HEK293 (cell line): ENCODE results near the gene PPP1R12C.

ENCODE experiments used
- CTCF ChIA-PET: fragments of 350-600 bp; formaldehyde crosslinking; extraction: SDS; loops from one replicate; lab custom pipeline; 2021; ENCODE audit warnings: antibody characterized with exemption; lab: Yijun Ruan, JAX
- POLR2A ChIA-PET: fragments of 300-600 bp; formaldehyde crosslinking; extraction: SDS; loops from one replicate; lab custom pipeline; 2020; ENCODE audit warnings: antibody characterized with exemption, inconsistent platforms; lab: Yijun Ruan, JAX
- H3K27ac ChIP-seq: fragments of 200-500 bp; sonication (Bioruptor generic); 2 replicates; pipeline ENCODE4 v1.5.1; 2014; ENCODE audit warnings: low read depth, low read length, control low read depth, inconsistent platforms; ENCODE audit errors: extremely low read depth
- H3K36me3 ChIP-seq, 2 experiments: fragments of 200-500 bp in 1 of 2; sonication (Bioruptor generic) in 1 of 2; 1 replicate in 1 of 2; 2 replicates in 1 of 2; pipeline ENCODE4 v1.5.1; 2014 to 2017; ENCODE audit warnings: inconsistent platforms in 2 of 2, low read length in 2 of 2; ENCODE audit not compliant: control insufficient read depth in 2 of 2, insufficient read depth in 1 of 2
- H3K4me1 ChIP-seq: fragments of 200-500 bp; sonication (Bioruptor generic); 2 replicates; pipeline ENCODE4 v1.5.1; 2014; ENCODE audit warnings: mild to moderate bottlenecking, low read length, inconsistent platforms; ENCODE audit not compliant: control insufficient read depth, insufficient read depth
- H3K4me3 ChIP-seq: 2 replicates; pipeline ENCODE4 v1.5.1; 2011; ENCODE audit warnings: low read depth, mild to moderate bottlenecking, control low read depth, low read length, moderate library complexity
- H3K9me3 ChIP-seq: fragments of 200-500 bp; sonication (Bioruptor generic); 2 replicates; pipeline ENCODE4 v1.5.1; 2014; ENCODE audit warnings: low read depth, low read length, inconsistent platforms; ENCODE audit not compliant: control insufficient read depth, insufficient read depth
- BCL11B ChIP-seq: fragments of 450-650 bp; formaldehyde crosslinking; IDR thresholded peaks from 2 replicates; pipeline ENCODE4 v1.5.1; 2016; ENCODE audit warnings: low read depth, missing biosample characterization, missing genetic modification characterization
- CTCF ChIP-seq: fragments of 450-650 bp; formaldehyde crosslinking; IDR thresholded peaks from 2 replicates; pipeline ENCODE4 v1.5.1; 2016; ENCODE audit warnings: missing biosample characterization, missing genetic modification characterization
- KLF8 ChIP-seq: fragments of 450-650 bp; formaldehyde crosslinking; IDR thresholded peaks from 2 replicates; pipeline ENCODE4 v1.5.1; 2016; ENCODE audit warnings: missing biosample characterization, missing genetic modification characterization
- MEIS1 ChIP-seq: sonication (generic); formaldehyde crosslinking; IDR thresholded peaks from 2 replicates; pipeline ENCODE4 v1.8.1; 2022; ENCODE audit warnings: missing genetic modification reagents, mild to moderate bottlenecking, borderline replicate concordance
- MYNN ChIP-seq: fragments of 450-650 bp; formaldehyde crosslinking; IDR thresholded peaks from 2 replicates; pipeline ENCODE4 v1.5.1; 2016; ENCODE audit warnings: missing biosample characterization, missing genetic modification characterization, borderline replicate concordance
- RBAK ChIP-seq: fragments of 450-650 bp; formaldehyde crosslinking; IDR thresholded peaks from 2 replicates; pipeline ENCODE4 v1.5.1; 2016; ENCODE audit warnings: missing biosample characterization, missing genetic modification characterization
- SCRT2 ChIP-seq: fragments of 450-650 bp; formaldehyde crosslinking; IDR thresholded peaks from 2 replicates; pipeline ENCODE4 v1.5.1; 2016; ENCODE audit warnings: missing biosample characterization, missing genetic modification characterization
- TRIM28 ChIP-seq: IDR thresholded peaks from 2 replicates; pipeline ENCODE4 v1.6.1; 2011; ENCODE audit warnings: low read length, control low read depth, borderline replicate concordance
- ZBTB10 ChIP-seq: fragments of 450-650 bp; formaldehyde crosslinking; IDR thresholded peaks from 2 replicates; pipeline ENCODE4 v1.5.1; 2016; ENCODE audit warnings: missing biosample characterization, missing genetic modification characterization
- ZBTB44 ChIP-seq: fragments of 450-650 bp; IDR thresholded peaks from 2 replicates; pipeline ENCODE4 v1.5.1; 2018; ENCODE audit warnings: missing biosample characterization, mild to moderate bottlenecking, missing genetic modification characterization
- ZBTB49 ChIP-seq: fragments of 450-650 bp; formaldehyde crosslinking; IDR thresholded peaks from 2 replicates; pipeline ENCODE4 v1.5.1; 2016; ENCODE audit warnings: missing biosample characterization, missing genetic modification characterization, low read depth
- ZNF19 ChIP-seq: fragments of 450-650 bp; formaldehyde crosslinking; IDR thresholded peaks from 2 replicates; pipeline ENCODE4; 2016; ENCODE audit warnings: missing biosample characterization, missing genetic modification characterization, low read depth
- ZNF292 ChIP-seq: fragments of 450-650 bp; formaldehyde crosslinking; IDR thresholded peaks from 2 replicates; pipeline ENCODE4 v1.5.1; 2016; ENCODE audit warnings: low read depth, missing biosample characterization, missing genetic modification characterization, borderline replicate concordance
- ZNF362 ChIP-seq: fragments of 450-650 bp; formaldehyde crosslinking; IDR thresholded peaks from 2 replicates; pipeline ENCODE4 v1.5.1; 2016; ENCODE audit warnings: missing biosample characterization, missing genetic modification characterization
- ZNF398 ChIP-seq: fragments of 450-650 bp; formaldehyde crosslinking; IDR thresholded peaks from 2 replicates; pipeline ENCODE4 v1.5.1; 2017; ENCODE audit warnings: missing biosample characterization, missing genetic modification characterization
- ZNF433 ChIP-seq: fragments of 450-650 bp; formaldehyde crosslinking; IDR thresholded peaks from 2 replicates; pipeline ENCODE4 v1.5.1; 2016; ENCODE audit warnings: missing biosample characterization, missing genetic modification characterization, low read depth
- ZNF707 ChIP-seq: fragments of 450-650 bp; formaldehyde crosslinking; IDR thresholded peaks from 2 replicates; pipeline ENCODE4 v1.5.1; 2016; ENCODE audit warnings: missing biosample characterization, missing genetic modification characterization
- ZNF776 ChIP-seq: fragments of 450-650 bp; formaldehyde crosslinking; IDR thresholded peaks from 2 replicates; pipeline ENCODE4 v1.5.0; 2017; ENCODE audit warnings: missing biosample characterization, missing genetic modification characterization, borderline replicate concordance
- ZNF792 ChIP-seq: fragments of 450-650 bp; formaldehyde crosslinking; IDR thresholded peaks from 2 replicates; pipeline ENCODE4 v1.5.1; 2016; ENCODE audit warnings: missing biosample characterization, missing genetic modification characterization

Gene PPP1R12C

GRCh38 chr19:55106591-55106990, 10.8 kb downstream of the PPP1R12C start:
- TF ChIP-seq ZBTB44 (tag by site-specific recombination) (no peak), CTCF (tag by site-specific recombination) (no peak), ZNF433 (tag by site-specific recombination) (no peak), ZBTB10 (tag by site-specific recombination) (no peak), ZNF19 (tag by site-specific recombination) (no peak), ZNF398 (tag by site-specific recombination) (no peak), KLF8 (tag by site-specific recombination) (no peak)
- CTCF ChIA-PET: interaction anchor here (0.9 to 1.8 kb wide), 3 partner anchors 18 to 380 kb away, joined by 3 to 11 read pairs (median 6); no protein-coding TSS in a partner anchor
- Histone ChIP-seq H3K36me3 (peaks cover 15 to 48% of the 10 kb centered on the region in 2 experiments; a peak in 2 of 3 replicates), H3K9me3 (no peaks in the 10 kb centered on the region), H3K4me3 (no peak overlapping the region), H3K27ac (no peak overlapping the region), H3K4me1 (no peaks in the 10 kb centered on the region)
- POLR2A ChIA-PET: interaction anchor here (2.2 kb wide), 1 partner anchor 11 kb away, joined by 11 read pairs; the partner anchor contains the start of gene PPP1R12C

- peaks cover 15 to 48% of the 10 kb centered on the region in 2 experiments; a peak in 2 of 3 replicates for H3K36me3 ChIP-seq
- TF ChIP-seq BCL11B (no peak), SCRT2 (tag by site-specific recombination) (peak; percentile 68)
- no peaks in the 10 kb centered on the region for H3K4me1 ChIP-seq
- POLR2A ChIA-PET: interaction anchor here (1.2 to 2.2 kb wide), 2 partner anchors 12 to 234 kb away, joined by 4 to 11 read pairs; partner anchors contain the start of genes KMT5C and PPP1R12C
- no peak overlapping the region for H3K4me3 ChIP-seq
- CTCF ChIA-PET: interaction anchor here (0.6 to 1.8 kb wide), 3 partner anchors 17 to 197 kb away, joined by 3 to 11 read pairs (median 7); no protein-coding TSS in a partner anchor
- no peak overlapping the region for H3K27ac ChIP-seq
- H3K9me3 ChIP-seq: no peaks in the 10 kb centered on the region
Measured at GRCh38 chr19:55105237-55105636, 12.2 kb downstream of the PPP1R12C start.

- no peak overlapping the region for H3K4me3 ChIP-seq
- H3K4me1 ChIP-seq: no peaks in the 10 kb centered on the region
- POLR2A ChIA-PET: no interaction called here
- H3K9me3 ChIP-seq: no peaks in the 10 kb centered on the region
- no peak overlapping the region for H3K27ac ChIP-seq
- peaks cover 15 to 46% of the 10 kb centered on the region in 2 experiments; a peak in 2 of 3 replicates for H3K36me3 ChIP-seq
- CTCF ChIA-PET: interaction anchor here (1.1 to 5.7 kb wide), 2 partner anchors 14 to 15 kb away, joined by 3 to 35 read pairs; no protein-coding TSS in a partner anchor
- TF ChIP-seq TRIM28 (no peak), ZNF292 (no peak), ZNF776 (tag by site-specific recombination) (no peak), ZNF362 (tag by site-specific recombination) (no peak), ZBTB49 (no peak), MEIS1 (CRISPR knock-in tag) (no peak), RBAK (tag by site-specific recombination) (no peak), MYNN (no peak), ZNF792 (tag by site-specific recombination) (no peak), ZNF707 (tag by site-specific recombination) (no peak)
Measured at GRCh38 chr19:55103190-55103589, 14.2 kb downstream of the PPP1R12C start.
